ENCODE results near the gene MEF2C. TPM values are rescaled to one million over a fixed set of nuclear protein-coding genes. Genes with fewer than 3 reads are reported as not detected.

Gene MEF2C
- total and polyA plus RNA-seq, 2 experiments from 2014 or later: 0.97 to 1.6 TPM

- H3K4me1 Mint-ChIP-seq: no peaks in the 10 kb centered on the region
- no peak overlapping the region for H2AFZ ChIP-seq
- TF ChIP-seq CREB1 (CRISPR knock-in tag; IDR thresholded peaks at IDR 0.05; ENCODE audit: low read depth): no peak
- no peak for TF ChIP-seq ZNF462 (CRISPR knock-in tag; IDR thresholded peaks at IDR 0.05)
- no peak for TF ChIP-seq ETS1 (IDR thresholded peaks at IDR 0.05)
- no peak for TF ChIP-seq NANOG (IDR thresholded peaks at IDR 0.05; ENCODE audit: borderline replicate concordance)
- TF ChIP-seq EZH2phosphoT487 (IDR thresholded peaks at IDR 0.05; ENCODE audit: unreplicated experiment): no peak
- TF ChIP-seq EZH2 (IDR thresholded peaks at IDR 0.05; ENCODE audit: low read depth, unreplicated experiment): no peak
- TF ChIP-seq ZNF114 (CRISPR knock-in tag; IDR thresholded peaks at IDR 0.05): no peak
- TF ChIP-seq ZNF331 (CRISPR knock-in tag; IDR thresholded peaks at IDR 0.05; ENCODE audit: low read depth): no peak
- no peak for TF ChIP-seq JUNB (IDR thresholded peaks at IDR 0.05; ENCODE audit: unreplicated experiment)
- no peak for TF ChIP-seq CTCF (conservative IDR thresholded peaks at IDR 0.05; ENCODE audit: low read depth in 2 of 2)
- no peak for TF ChIP-seq STAT1 (IDR thresholded peaks at IDR 0.05; ENCODE audit: unreplicated experiment)
- TF ChIP-seq POLR2AphosphoS5 (IDR thresholded peaks at IDR 0.05; ENCODE audit: low read depth): no peak
- no peak for TF ChIP-seq REST (IDR thresholded peaks at IDR 0.05; ENCODE audit: unreplicated experiment)
- H3K36me3 Mint-ChIP-seq (ENCODE audit: low read depth): no peaks in the 10 kb centered on the region
- H3K9me3 Mint-ChIP-seq: no peaks in the 10 kb centered on the region
- H3K4me3 ChIP-seq: no peak overlapping the region
- H3K4me2 ChIP-seq: no peak overlapping the region
- no peaks in the 10 kb centered on the region for H3K4me1 ChIP-seq (ENCODE audit: insufficient read depth)
- no peaks in the 10 kb centered on the region for H3F3A ChIP-seq (replicated peaks; ENCODE audit: low read depth)
- H3K27ac Mint-ChIP-seq: no peak overlapping the region
- H3K4me3 Mint-ChIP-seq: no peak overlapping the region
- peaks cover 2% of the 10 kb centered on the region for H3K27me3 Mint-ChIP-seq (ENCODE audit: insufficient read depth, low read depth, poor library complexity)
- no peaks in the 10 kb centered on the region for H3K36me3 ChIP-seq (ENCODE audit: insufficient read depth)
- no peaks in the 10 kb centered on the region for H4K20me1 ChIP-seq (replicated peaks; ENCODE audit: insufficient read depth)
- ATAC-seq: no peak
- no peaks in the 10 kb centered on the region for H3K9me2 ChIP-seq (ENCODE audit: insufficient read depth)
- no peaks in the 10 kb centered on the region for H3K27me3 ChIP-seq (ENCODE audit: insufficient read depth)
- H3K27ac ChIP-seq (ENCODE audit: low read depth): no peak overlapping the region
- no peak for DNase-seq (ENCODE audit: low spot score)
- H3K79me2 ChIP-seq (replicated peaks; ENCODE audit: insufficient read depth): no peaks in the 10 kb centered on the region
Measured at GRCh38 chr5:88863523-88863922, 19.5 kb downstream of the MEF2C start.
